Nephron (organoid): ENCODE measurements around the gene NUP37.
"Not testable (repeated sequence)": the region's sequence is repeated elsewhere in the genome, so short reads cannot be mapped to it uniquely, and the experiment has no call there.

Experiments used
- H3K27ac Mint-ChIP-seq, 3 experiments: 2 replicates each; pipeline ENCODE4 v1.8.0; 2020; ENCODE audit warnings: mixed read lengths in 3 of 3, mild to moderate bottlenecking in 2 of 3, moderate library complexity in 1 of 3
- H3K27me3 Mint-ChIP-seq: 2 replicates; pipeline ENCODE4 v1.8.0; 2021; ENCODE audit warnings: low read depth, mild to moderate bottlenecking, moderate library complexity, mixed read lengths
- H3K36me3 Mint-ChIP-seq: 2 replicates; pipeline ENCODE4 v1.8.0; 2020; ENCODE audit warnings: low read depth, mixed read lengths
- H3K4me1 Mint-ChIP-seq: 2 replicates; pipeline ENCODE4 v1.8.0; 2020; ENCODE audit warnings: mixed read lengths
- H3K4me3 Mint-ChIP-seq, 3 experiments: 2 replicates each; pipeline ENCODE4 v1.8.0; 2020; ENCODE audit warnings: mild to moderate bottlenecking in 3 of 3, mixed read lengths in 3 of 3, moderate library complexity in 2 of 3
- H3K9me3 Mint-ChIP-seq: 2 replicates; pipeline ENCODE4 v1.8.0; 2020; ENCODE audit warnings: mixed read lengths
- CTCF ChIP-seq, 3 experiments: fragments of 200-600 bp; sonication (generic); IDR thresholded peaks; one replicate each; pipeline ENCODE4 v1.5.0; 2021; ENCODE audit warnings: antibody characterized with exemption in 3 of 3; ENCODE audit not compliant: unreplicated experiment in 3 of 3

NUP37 gene

GRCh38 chr12:102121328-102121727 lies 1.4 kb upstream of the NUP37 start:
- H3K36me3 Mint-ChIP-seq = peaks cover 27% of the 10 kb centered on the region

GRCh38 chr12:102120886-102121285 lies 972 bp upstream of the NUP37 start:
- H3K4me1 Mint-ChIP-seq = peaks cover 9% of the 10 kb centered on the region
- no peaks in the 10 kb centered on the region for H3K27me3 Mint-ChIP-seq
- H3K9me3 Mint-ChIP-seq = no peaks in the 10 kb centered on the region
- peaks cover 27% of the 10 kb centered on the region for H3K36me3 Mint-ChIP-seq
- TF ChIP-seq CTCF (IDR thresholded peaks at IDR 0.05; ENCODE audit: unreplicated experiment in 3 of 3) = no peak
- peak overlapping the region; percentile 86 to 91 (median 90) for H3K4me3 Mint-ChIP-seq
- H3K27ac Mint-ChIP-seq = peak overlapping the region; percentile 84 to 93 (median 93)

More at GRCh38 chr12:102121328-102121727, 1.4 kb upstream of the NUP37 start:
- not testable (repeated sequence) for H3K9me3 Mint-ChIP-seq, H3K27me3 Mint-ChIP-seq, H3K27ac Mint-ChIP-seq, H3K4me1 Mint-ChIP-seq
- H3K4me3 Mint-ChIP-seq = peak overlapping the region; percentile 86 to 91 (median 90)

- TF ChIP-seq CTCF (IDR thresholded peaks at IDR 0.05; ENCODE audit: unreplicated experiment in 3 of 3) = no peak
- no peaks in the 10 kb centered on the region for H3K9me3 Mint-ChIP-seq
- peaks cover 24% of the 10 kb centered on the region for H3K36me3 Mint-ChIP-seq
- H3K27ac Mint-ChIP-seq = peak overlapping the region; percentile 84 to 93 (median 93)
- H3K4me1 Mint-ChIP-seq = peaks cover 9% of the 10 kb centered on the region
- no peaks in the 10 kb centered on the region for H3K27me3 Mint-ChIP-seq
- peak overlapping the region; percentile 86 to 91 (median 90) for H3K4me3 Mint-ChIP-seq
Measured at GRCh38 chr12:102120564-102120873, 605 bp upstream of the NUP37 start.

- Mint-ChIP-seq H3K4me1 (peaks cover 9% of the 10 kb centered on the region), H3K36me3 (peaks cover 14% of the 10 kb centered on the region), H3K4me3 (peak overlapping the region; percentile 86 to 91 (median 90)), H3K27me3 (no peaks in the 10 kb centered on the region), H3K27ac (peak overlapping the region; percentile 67 to 93 (median 84)), H3K9me3 (no peaks in the 10 kb centered on the region)
- TF ChIP-seq CTCF (IDR thresholded peaks at IDR 0.05; ENCODE audit: unreplicated experiment in 3 of 3) = no peak
Measured at GRCh38 chr12:102118874-102119273, 1.0 kb downstream of the NUP37 start.

- H3K4me1 Mint-ChIP-seq = peaks cover 9% of the 10 kb centered on the region
- no peaks in the 10 kb centered on the region for H3K9me3 Mint-ChIP-seq
- H3K4me3 Mint-ChIP-seq = no peak overlapping the region
- no peak for TF ChIP-seq CTCF (IDR thresholded peaks at IDR 0.05; ENCODE audit: unreplicated experiment in 3 of 3)
- H3K27me3 Mint-ChIP-seq = no peaks in the 10 kb centered on the region
- peaks cover 18% of the 10 kb centered on the region for H3K36me3 Mint-ChIP-seq
- H3K27ac Mint-ChIP-seq = no peak overlapping the region
Measured at GRCh38 chr12:102116392-102116791, 3.5 kb downstream of the NUP37 start.

GRCh38 chr12:102114212-102114611 lies 5.7 kb downstream of the NUP37 start:
- H3K4me1 Mint-ChIP-seq = no peaks in the 10 kb centered on the region
- H3K9me3 Mint-ChIP-seq = no peaks in the 10 kb centered on the region
- H3K4me3 Mint-ChIP-seq = no peak overlapping the region
- TF ChIP-seq CTCF (IDR thresholded peaks at IDR 0.05; ENCODE audit: unreplicated experiment in 3 of 3) = no peak
- peaks cover 39% of the 10 kb centered on the region for H3K36me3 Mint-ChIP-seq
- H3K27me3 Mint-ChIP-seq = no peaks in the 10 kb centered on the region
- H3K27ac Mint-ChIP-seq = no peak overlapping the region
